WTC11 (cell line): ENCODE data around the gene ALDH9A1. TPM values are rescaled to one million over a fixed set of nuclear protein-coding genes. Genes with fewer than 3 reads are reported as not detected.

ENCODE experiments used
- ATAC-seq: fragments of 200-7000 bp; cut with Tn5 transposase; 2 replicates; pipeline ENCODE4 v1.10.0; 2021; ENCODE audit warnings: mild to moderate bottlenecking, moderate library complexity
- CTCF ChIA-PET: fragments of 300-600 bp; sonication (Branson Sonifier 250); formaldehyde crosslinking; loops from one replicate; lab custom pipeline; 2021; ENCODE audit warnings: antibody characterized with exemption; lab: Charles Lee
- POLR2A ChIA-PET: fragments of 350-600 bp; sonication (Branson Sonifier 250); formaldehyde crosslinking; loops from one replicate; lab custom pipeline; 2021; ENCODE audit warnings: antibody characterized with exemption; lab: Charles Lee
- DNase-seq: peaks from one replicate; pipeline ENCODE4 v3.0.0; 2021; ENCODE audit warnings: low spot score
- H3K27ac Mint-ChIP-seq: 2 replicates; pipeline ENCODE4 v1.8.0; 2021; ENCODE audit warnings: mixed read lengths
- H3K27me3 Mint-ChIP-seq: 2 replicates; pipeline ENCODE4 v1.8.0; 2021; ENCODE audit warnings: low read depth, mild to moderate bottlenecking, moderate library complexity, mixed read lengths
- H3K36me3 Mint-ChIP-seq: 2 replicates; pipeline ENCODE4 v1.8.0; 2021; ENCODE audit warnings: mixed read lengths
- H3K4me1 Mint-ChIP-seq: 2 replicates; pipeline ENCODE4 v1.8.0; 2022; ENCODE audit warnings: mixed read lengths
- H3K4me3 Mint-ChIP-seq: 2 replicates; pipeline ENCODE4 v1.8.0; 2021; ENCODE audit warnings: mild to moderate bottlenecking, moderate library complexity, mixed read lengths
- H3K9me3 Mint-ChIP-seq: 2 replicates; pipeline ENCODE4 v1.8.0; 2021; ENCODE audit warnings: mixed read lengths
- AR ChIP-seq: fragments of 250-450 bp; sonication (Bioruptor Pico); IDR thresholded peaks from 2 replicates; pipeline ENCODE4 v1.9.0; 2021; ENCODE audit warnings: mild to moderate bottlenecking
- CREB1 ChIP-seq: sonication (generic); formaldehyde crosslinking; IDR thresholded peaks from 2 replicates; pipeline ENCODE4 v1.8.0; 2023; ENCODE audit warnings: mild to moderate bottlenecking, missing genetic modification reagents
- ELF4 ChIP-seq: sonication (generic); formaldehyde crosslinking; IDR thresholded peaks from 2 replicates; pipeline ENCODE4 v1.8.1; 2022; ENCODE audit warnings: low read depth, mild to moderate bottlenecking, moderate library complexity, missing genetic modification reagents
- ERG ChIP-seq: fragments of 250-450 bp; sonication (Bioruptor Pico); IDR thresholded peaks from 2 replicates; pipeline ENCODE4 v1.8.0; 2021; ENCODE audit warnings: mild to moderate bottlenecking
- FOXP4 ChIP-seq: sonication (generic); formaldehyde crosslinking; IDR thresholded peaks from 2 replicates; pipeline ENCODE4 v1.8.0; 2022; ENCODE audit warnings: mild to moderate bottlenecking, missing genetic modification reagents
- GABPB1 ChIP-seq: sonication (generic); formaldehyde crosslinking; IDR thresholded peaks from 2 replicates; pipeline ENCODE4 v1.8.1; 2023; ENCODE audit warnings: mild to moderate bottlenecking, missing genetic modification reagents
- GRHL2 ChIP-seq: fragments of 250-450 bp; sonication (Bioruptor Pico); IDR thresholded peaks from 2 replicates; pipeline ENCODE4 v1.8.0; 2022; ENCODE audit warnings: mild to moderate bottlenecking, moderate library complexity; ENCODE audit not compliant: insufficient replicate concordance, severe bottlenecking
- HMGA2 ChIP-seq: fragments of 250-450 bp; sonication (Bioruptor Pico); IDR thresholded peaks from 2 replicates; pipeline ENCODE4 v1.4.0; 2021; ENCODE audit warnings: mild to moderate bottlenecking, moderate library complexity
- HMGXB4 ChIP-seq: sonication (generic); formaldehyde crosslinking; IDR thresholded peaks from 2 replicates; pipeline ENCODE4 v1.8.1; 2023; ENCODE audit warnings: mild to moderate bottlenecking, moderate library complexity, missing genetic modification reagents
- IRF2 ChIP-seq: sonication (generic); formaldehyde crosslinking; IDR thresholded peaks from 2 replicates; pipeline ENCODE4 v1.8.0; 2022; ENCODE audit warnings: low read depth, missing genetic modification reagents, borderline replicate concordance
- MAX ChIP-seq: sonication (generic); formaldehyde crosslinking; IDR thresholded peaks from 2 replicates; pipeline ENCODE4 v1.8.0; 2022; ENCODE audit warnings: mild to moderate bottlenecking, missing genetic modification reagents
- NR1H2 ChIP-seq: sonication (generic); formaldehyde crosslinking; IDR thresholded peaks from 2 replicates; pipeline ENCODE4 v1.9.0; 2021; ENCODE audit warnings: mild to moderate bottlenecking, moderate library complexity, missing genetic modification reagents
- STAT6 ChIP-seq: sonication (generic); formaldehyde crosslinking; conservative IDR thresholded peaks from 2 replicates; pipeline ENCODE4 v1.8.1; 2023; ENCODE audit warnings: mild to moderate bottlenecking, low read depth, missing genetic modification reagents, moderate library complexity
- TEAD1 ChIP-seq: sonication (generic); formaldehyde crosslinking; IDR thresholded peaks from 2 replicates; pipeline ENCODE4 v1.8.0; 2022; ENCODE audit warnings: mild to moderate bottlenecking, missing genetic modification reagents
- TEAD4 ChIP-seq: sonication (generic); formaldehyde crosslinking; IDR thresholded peaks from 2 replicates; pipeline ENCODE4 v1.8.0; 2022; ENCODE audit warnings: mild to moderate bottlenecking, missing genetic modification reagents
- ZNF121 ChIP-seq: sonication (generic); formaldehyde crosslinking; IDR thresholded peaks from 2 replicates; pipeline ENCODE4 v1.8.0; 2023; ENCODE audit warnings: missing genetic modification reagents
- ZNF219 ChIP-seq: sonication (generic); formaldehyde crosslinking; IDR thresholded peaks from 2 replicates; pipeline ENCODE4 v1.8.0; 2023; ENCODE audit warnings: missing genetic modification reagents, mild to moderate bottlenecking, borderline replicate concordance
- ZNF232 ChIP-seq: sonication (generic); formaldehyde crosslinking; IDR thresholded peaks from 2 replicates; pipeline ENCODE4 v1.8.0; 2022; ENCODE audit warnings: mild to moderate bottlenecking, missing genetic modification reagents
- ZNF317 ChIP-seq: sonication (generic); formaldehyde crosslinking; IDR thresholded peaks from 2 replicates; pipeline ENCODE4 v1.8.1; 2023; ENCODE audit warnings: low read depth, mild to moderate bottlenecking, moderate library complexity, missing genetic modification reagents, borderline replicate concordance
- ZNF425 ChIP-seq: fragments of 250-450 bp; sonication (Bioruptor Pico); conservative IDR thresholded peaks from 2 replicates; pipeline ENCODE4 v1.9.0; 2021; ENCODE audit warnings: mild to moderate bottlenecking
- total RNA-seq: library from RNA; stranded (reverse); gene quantifications from 3 replicates; pipeline ENCODE4 v1.2.3, GENCODE V29; 2021

Gene ALDH9A1
- total RNA-seq, 1 experiment from 2014 or later = 51.9 TPM

- TF ChIP-seq ZNF317 (CRISPR knock-in tag) (no peak), ERG (CRISPR knock-in tag) (no peak), MAX (no peak), FOXP4 (no peak), CREB1 (CRISPR knock-in tag) (no peak), ZNF232 (CRISPR knock-in tag) (no peak), AR (CRISPR knock-in tag) (no peak), ZNF121 (CRISPR knock-in tag) (no peak), NR1H2 (CRISPR knock-in tag) (no peak), ELF4 (CRISPR knock-in tag) (no peak), GRHL2 (CRISPR knock-in tag) (no peak), ZNF219 (CRISPR knock-in tag) (no peak), STAT6 (no peak)
- TF ChIP-seq, all 79 proteins: peak for 0
Observed at GRCh38 chr1:165641231-165641987, 57.0 kb downstream of the ALDH9A1 start (continued).

- ATAC-seq (no peak), DNase-seq (no peak)
- Mint-ChIP-seq H3K9me3 (no peaks in the 10 kb centered on the region), H3K36me3 (peaks cover 5% of the 10 kb centered on the region), H3K27ac (peak overlapping the region; percentile 42; the same call in 1 of the 2 replicates), H3K4me3 (no peak overlapping the region), H3K4me1 (peaks cover 22% of the 10 kb centered on the region), H3K27me3 (no peaks in the 10 kb centered on the region)
- POLR2A ChIA-PET = interaction anchor here (1.6 kb wide), 1 partner anchor 9 kb away, joined by 3 read pairs; the partner anchor contains the start of gene MGST3
- CTCF ChIA-PET = no interaction called here
- TF ChIP-seq HMGA2 (CRISPR knock-in tag) (no peak), GABPB1 (no peak), TEAD4 (CRISPR knock-in tag) (no peak), IRF2 (CRISPR knock-in tag) (no peak), TEAD1 (CRISPR knock-in tag) (no peak), ZNF425 (CRISPR knock-in tag) (no peak), GRHL2 (CRISPR knock-in tag) (no peak), HMGXB4 (CRISPR knock-in tag) (no peak)
Observed at GRCh38 chr1:165639821-165640623, 58.3 kb downstream of the ALDH9A1 start.
